H1 (cell line): ENCODE results near the gene ARHGAP12.

ENCODE experiments used
- BRCA1 ChIP-seq: IDR thresholded peaks from 2 replicates; pipeline ENCODE4 v1.6.1; 2012; ENCODE audit warnings: low read depth, low read length, improper control_type of control experiment
- CTCF ChIP-seq, 3 experiments: IDR thresholded peaks; 1 replicate in 2 of 3; 2 replicates in 1 of 3; pipeline versions ENCODE4 v1.5.1 to v1.6.1; 2011; ENCODE audit warnings: low read length in 3 of 3, mild to moderate bottlenecking in 3 of 3, inconsistent platforms in 2 of 3, low read depth in 1 of 3, moderate library complexity in 1 of 3; ENCODE audit not compliant: insufficient read depth in 1 of 3; ENCODE audit errors: control extremely low read depth in 1 of 3
- EP300 ChIP-seq, 2 experiments: IDR thresholded peaks; 1 replicate in 1 of 2; 2 replicates in 1 of 2; pipeline ENCODE4 v1.6.1; 2011 to 2012; ENCODE audit warnings: low read depth in 2 of 2, low read length in 2 of 2, mild to moderate bottlenecking in 2 of 2, borderline replicate concordance in 1 of 2, inconsistent platforms in 1 of 2, moderate library complexity in 1 of 2
- EZH2 ChIP-seq: fragments of 200-600 bp; sonication (generic); IDR thresholded peaks from 2 replicates; pipeline ENCODE4 v1.7.1; 2012; ENCODE audit warnings: low read depth, mild to moderate bottlenecking, moderate library complexity, low read length, inconsistent platforms; ENCODE audit not compliant: severe bottlenecking
- GABPA ChIP-seq: IDR thresholded peaks from 2 replicates; pipeline ENCODE4 v1.6.1; 2011; ENCODE audit warnings: mild to moderate bottlenecking, low read length, moderate library complexity, borderline replicate concordance; ENCODE audit not compliant: insufficient read depth
- JUN ChIP-seq: IDR thresholded peaks from 2 replicates; pipeline ENCODE4 v1.6.1; 2011; ENCODE audit warnings: low read depth, mild to moderate bottlenecking, improper control_type of control experiment, low read length
- POLR2A ChIP-seq, 2 experiments: IDR thresholded peaks; 1 replicate in 1 of 2; 2 replicates in 1 of 2; pipeline ENCODE4 v1.6.1; 2011; ENCODE audit warnings: low read depth in 2 of 2, low read length in 2 of 2, mild to moderate bottlenecking in 2 of 2; ENCODE audit errors: control extremely low read depth in 1 of 2
- POLR2AphosphoS5 ChIP-seq: IDR thresholded peaks from 2 replicates; pipeline ENCODE4 v1.6.1; 2011; ENCODE audit warnings: low read depth, low read length
- SIN3A ChIP-seq, 2 experiments: IDR thresholded peaks in 1 of 2; conservative IDR thresholded peaks in 1 of 2; 2 replicates each; pipeline ENCODE4 v1.6.1; 2011 to 2012; ENCODE audit warnings: low read length in 2 of 2, improper control_type of control experiment in 1 of 2, low read depth in 1 of 2, mild to moderate bottlenecking in 1 of 2

GRCh38 chr10:31953080-31953479 lies 24.4 kb upstream of the ARHGAP12 start:
- TF ChIP-seq JUN (no peak), EZH2 (no peak), GABPA (no peak), POLR2A (IDR thresholded peaks at IDR 0.05; ENCODE audit: control extremely low read depth in 1 of 2, low read depth in 2 of 2, low read length in 2 of 2) (no peak), CTCF (IDR thresholded peaks at IDR 0.05; ENCODE audit: control extremely low read depth in 1 of 3, insufficient read depth in 1 of 3, low read depth in 1 of 3, low read length in 3 of 3) (no peak), EP300 (IDR thresholded peaks at IDR 0.05; ENCODE audit: borderline replicate concordance in 1 of 2, low read depth in 2 of 2, low read length in 2 of 2) (no peak), SIN3A (conservative IDR thresholded peaks at IDR 0.05 in 1 of 2, IDR thresholded peaks at IDR 0.05 in 1 of 2; ENCODE audit: low read depth in 1 of 2, low read length in 2 of 2) (no peak), POLR2AphosphoS5 (no peak), BRCA1 (no peak)
